GM18520 (cell line): ENCODE measurements around the gene RIC3.

Source experiments
- ATAC-seq: cut with Tn5 transposase; IDR thresholded peaks from one replicate; pipeline ENCODE4 v1.9.1; 2021; ENCODE audit not compliant: unreplicated experiment

The RIC3 gene

DNA sequence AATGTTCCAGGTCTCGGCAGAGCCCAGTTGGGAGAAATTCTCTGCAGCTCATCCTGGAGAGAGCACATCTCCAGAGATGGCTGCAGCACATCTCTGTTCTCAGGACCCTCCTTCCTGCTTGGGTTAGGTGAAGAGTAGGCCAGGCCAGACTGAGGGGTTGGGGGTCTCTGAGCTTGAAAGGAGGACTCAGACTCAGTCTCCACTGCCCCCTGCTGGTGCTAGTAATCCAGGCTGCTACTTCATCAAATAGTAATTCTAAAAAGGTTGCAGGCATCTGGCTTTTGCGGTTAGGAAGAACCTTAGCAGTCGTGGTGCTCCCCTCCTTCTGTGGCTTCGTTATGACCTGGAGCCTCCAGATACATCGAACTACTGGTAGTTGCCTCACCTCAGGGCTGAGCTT is 78.1 kb downstream of the RIC3 start:
- no peak for ATAC-seq

DNA sequence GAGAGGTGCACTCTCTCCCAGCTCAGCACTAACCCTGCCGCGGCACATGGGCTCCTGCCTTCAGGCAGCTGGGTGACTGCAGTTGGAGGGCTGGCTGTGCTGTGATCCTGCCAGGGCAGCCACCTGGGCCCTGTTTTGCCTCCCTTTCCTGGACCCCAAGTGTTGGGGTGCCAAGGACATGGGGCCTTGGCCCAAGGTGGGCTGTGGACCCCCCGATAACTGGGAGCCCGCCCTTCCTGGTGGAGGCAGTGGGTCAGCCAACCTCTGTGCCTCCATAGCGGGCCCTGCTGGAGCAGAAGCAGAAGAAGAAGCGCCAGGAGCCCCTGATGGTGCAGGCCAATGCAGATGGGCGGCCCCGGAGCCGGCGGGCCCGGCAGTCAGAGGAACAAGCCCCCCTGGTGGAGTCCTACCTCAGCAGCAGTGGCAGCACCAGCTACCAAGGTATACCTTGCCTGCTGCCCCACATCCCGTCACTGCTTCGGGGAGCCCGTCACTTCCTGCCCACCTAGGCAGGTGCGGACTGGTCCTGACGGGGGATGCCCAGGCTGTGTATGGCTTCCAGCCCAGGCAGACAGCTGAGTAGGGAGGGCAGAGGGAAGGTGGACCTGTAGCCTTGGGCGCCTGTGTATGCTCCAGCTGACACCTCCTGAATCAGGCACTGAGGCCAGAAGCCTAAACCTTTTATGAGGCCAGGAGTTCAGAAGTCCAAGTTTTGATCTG is 78.9 kb downstream of the RIC3 start:
- ATAC-seq = no peak

DNA sequence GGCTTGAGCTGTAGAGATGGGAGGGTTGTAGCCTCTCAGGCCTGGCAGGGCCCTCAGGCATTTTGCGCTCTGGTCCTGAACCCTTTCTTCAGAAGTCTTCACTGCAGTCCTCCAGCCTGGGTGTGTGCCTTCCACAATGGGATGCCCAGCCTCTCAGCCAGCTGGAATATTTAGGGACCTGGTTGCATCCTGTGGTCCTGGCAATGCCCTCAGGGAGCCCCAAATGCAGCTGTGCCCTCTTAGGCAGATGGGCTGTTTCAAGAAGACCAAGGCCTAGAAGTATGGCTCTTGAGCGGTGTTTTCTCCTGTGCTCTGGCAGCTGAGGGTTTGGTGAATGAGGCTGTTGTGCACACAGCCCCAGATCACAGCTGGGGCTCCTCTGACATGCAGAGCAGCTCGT is 81.1 kb downstream of the RIC3 start:
- ATAC-seq = no peak

DNA sequence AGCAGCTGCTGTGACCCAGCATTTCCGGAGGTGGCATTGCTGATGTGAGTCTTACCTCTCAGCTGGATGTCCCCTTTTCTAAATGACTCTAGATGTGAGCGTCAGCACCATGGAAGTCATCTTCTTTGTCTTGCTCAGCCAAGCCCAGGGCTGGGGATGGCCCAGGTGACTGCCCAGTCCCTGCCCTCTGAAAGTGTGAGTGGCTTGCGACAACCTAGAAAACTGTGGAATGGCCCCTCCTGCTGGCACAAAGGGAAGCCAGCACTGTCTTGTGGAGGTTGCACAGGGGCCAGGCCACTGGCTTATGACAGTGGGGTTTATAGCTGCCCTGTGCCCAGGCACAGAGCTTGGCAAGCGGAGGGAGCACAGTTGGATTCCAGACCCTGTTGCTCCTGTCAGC is 81.6 kb downstream of the RIC3 start:
- peak; percentile 72 for ATAC-seq

DNA sequence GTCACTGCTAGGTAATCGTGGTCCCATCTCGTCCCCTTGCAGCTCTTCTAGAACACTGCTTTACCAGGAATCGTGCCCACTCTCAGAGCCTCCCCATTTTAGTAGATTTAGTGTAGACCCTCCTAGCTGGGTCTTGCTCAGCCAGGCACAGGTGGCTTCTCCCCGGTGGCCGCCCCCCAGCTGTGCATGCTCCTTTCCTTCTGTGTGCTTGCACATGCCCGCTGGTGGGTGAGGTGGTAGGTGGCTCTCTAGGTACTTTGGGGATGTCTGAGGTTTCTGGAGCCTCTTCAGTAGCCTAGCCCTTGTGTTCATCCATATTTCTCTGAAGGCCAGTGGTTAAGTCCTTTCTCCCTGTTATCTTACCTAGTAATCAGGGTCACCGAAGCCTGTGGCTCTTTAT is 82.3 kb downstream of the RIC3 start:
- no peak for ATAC-seq

DNA sequence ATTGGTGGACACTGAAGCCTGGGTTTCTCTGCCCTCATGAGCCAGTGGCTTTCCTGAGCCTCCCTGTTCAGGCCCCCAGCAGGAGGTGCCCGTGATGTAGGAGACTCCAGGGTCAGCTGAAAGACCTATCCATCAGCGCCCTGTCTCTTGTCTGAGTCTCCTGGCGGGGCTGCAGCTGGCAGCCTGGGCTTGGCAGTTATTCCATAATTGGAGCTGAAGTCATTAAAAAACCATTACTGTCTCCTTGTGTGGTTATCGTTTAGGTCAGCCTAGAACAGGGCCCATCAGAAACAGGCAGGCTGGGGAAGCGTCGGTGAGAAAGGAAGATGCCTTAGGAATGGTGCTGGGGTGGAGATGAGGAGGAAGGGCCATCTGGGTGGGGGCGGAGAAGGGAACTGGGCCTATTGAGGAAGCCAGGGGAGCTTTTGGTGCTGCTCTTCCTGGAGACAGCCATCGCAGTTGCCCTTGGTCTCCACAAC is 82.8 kb downstream of the RIC3 start:
- ATAC-seq = no peak

DNA sequence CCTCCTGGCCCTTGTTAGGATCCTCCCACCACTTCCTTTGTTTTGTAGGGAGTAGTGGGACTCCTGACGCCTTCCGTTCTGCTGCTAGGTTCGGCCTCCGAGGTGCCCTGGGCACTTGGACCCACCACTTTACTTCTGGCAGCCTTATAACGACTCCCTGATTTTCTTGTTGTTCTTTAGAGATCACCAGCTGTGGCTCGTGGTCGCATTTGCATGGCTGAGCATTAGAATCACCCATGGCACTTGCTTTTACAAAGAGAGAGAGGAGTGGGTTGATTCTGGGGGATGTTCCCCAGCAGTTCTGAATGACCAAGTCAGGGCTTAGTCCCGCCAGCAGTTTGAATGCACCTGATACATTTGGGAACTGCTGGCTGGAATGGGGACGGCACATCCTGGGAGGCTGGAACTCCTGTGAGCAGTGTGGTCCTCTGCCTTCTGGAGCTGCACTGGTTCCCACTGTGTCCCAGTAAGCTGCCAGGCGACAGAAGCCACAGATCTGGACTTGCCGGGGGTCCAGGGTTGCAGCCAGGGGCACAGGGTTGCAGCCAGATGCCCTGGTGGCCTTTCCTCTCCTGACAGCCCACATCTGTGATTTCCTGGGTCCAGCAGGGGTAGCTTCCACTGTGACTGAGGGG is 83.7 kb downstream of the RIC3 start:
- ATAC-seq = no peak

DNA sequence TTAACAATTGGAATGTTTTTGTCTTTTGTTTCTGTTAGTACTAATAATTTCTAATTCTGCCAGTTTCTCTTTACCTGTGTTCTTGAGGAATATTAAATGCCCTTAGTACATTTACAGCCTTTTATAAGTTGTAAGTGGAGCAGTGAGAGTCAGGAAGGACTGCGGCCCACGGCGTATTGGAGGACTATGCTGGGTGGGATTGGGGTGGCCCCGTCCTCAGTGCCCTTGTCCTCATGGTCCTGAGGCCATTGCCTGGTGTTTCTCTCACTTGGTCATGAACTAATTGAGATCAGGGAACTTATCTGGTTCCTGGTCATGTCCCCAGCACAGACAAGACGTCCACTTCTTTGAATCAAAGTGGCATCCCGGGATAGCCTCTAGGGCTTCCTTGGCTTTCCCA is 84.5 kb downstream of the RIC3 start:
- no peak for ATAC-seq

DNA sequence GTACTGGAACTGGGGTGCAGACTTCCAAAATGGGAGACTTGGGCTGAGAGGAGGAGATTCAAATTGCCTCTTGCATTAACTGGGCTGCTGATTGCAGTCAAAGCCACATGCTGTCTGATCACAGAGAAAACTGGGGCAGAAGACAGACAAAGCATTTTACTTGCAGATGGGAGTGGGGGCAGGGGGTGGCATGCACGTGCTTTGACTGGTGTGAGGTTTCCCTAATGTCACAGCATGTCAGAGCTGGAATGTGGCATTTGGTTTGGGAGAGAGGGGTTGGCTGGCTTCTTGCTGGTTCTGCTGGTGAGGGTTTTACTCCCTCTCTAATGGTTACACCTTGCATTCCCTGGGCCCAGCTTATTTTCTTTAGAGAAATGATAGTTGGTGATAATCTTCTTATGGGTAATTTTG is 84.9 kb downstream of the RIC3 start:
- no peak for ATAC-seq

DNA sequence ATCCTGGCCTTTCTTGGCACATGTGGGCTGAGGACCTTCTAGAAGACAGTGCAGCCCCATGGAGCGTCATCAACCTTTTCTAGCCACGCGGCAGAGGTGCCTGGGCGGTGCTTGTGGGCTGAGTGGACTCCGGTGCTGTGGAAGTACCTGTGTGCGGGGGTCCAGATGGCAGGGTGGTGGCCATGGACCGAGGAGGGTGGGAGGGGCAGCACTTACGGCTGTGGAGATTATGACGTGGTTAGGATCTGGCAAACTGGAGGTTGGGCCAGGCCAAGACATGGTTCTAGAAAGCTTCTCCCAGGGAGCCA is 85.8 kb downstream of the RIC3 start:
- ATAC-seq = no peak

DNA sequence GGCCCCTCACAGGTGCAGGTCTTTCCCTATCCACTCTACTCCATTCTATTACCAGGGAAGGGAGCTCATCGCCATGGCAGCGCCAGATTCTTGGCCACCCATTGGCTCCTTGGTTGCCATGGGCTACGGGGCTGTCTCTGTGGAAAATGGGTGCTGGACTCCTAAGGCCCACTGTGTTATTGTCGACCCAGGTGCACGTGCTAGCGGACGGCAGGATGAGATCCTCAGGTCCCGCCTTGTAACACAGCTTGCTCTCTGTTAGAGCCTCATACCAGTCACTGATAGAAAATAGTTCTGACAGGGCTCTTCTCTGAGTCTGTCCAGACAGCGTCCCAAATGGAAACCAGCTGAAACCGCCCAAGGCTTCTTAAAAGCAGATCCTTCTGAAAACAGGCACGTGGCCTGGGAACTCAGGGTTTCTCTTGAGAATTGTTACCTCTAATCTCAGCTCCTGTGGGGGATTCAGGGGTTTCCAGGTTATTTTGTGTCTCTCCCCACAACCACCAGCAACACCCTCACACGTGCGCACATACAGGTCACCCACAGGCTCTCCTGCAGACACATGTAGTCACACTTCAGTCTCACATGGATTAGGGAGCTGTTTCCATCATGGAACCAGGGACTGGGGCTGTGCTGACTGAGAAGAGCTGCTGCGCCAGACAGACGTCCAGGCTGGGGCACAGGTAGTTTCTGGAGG is 86.3 kb downstream of the RIC3 start:
- ATAC-seq = no peak

DNA sequence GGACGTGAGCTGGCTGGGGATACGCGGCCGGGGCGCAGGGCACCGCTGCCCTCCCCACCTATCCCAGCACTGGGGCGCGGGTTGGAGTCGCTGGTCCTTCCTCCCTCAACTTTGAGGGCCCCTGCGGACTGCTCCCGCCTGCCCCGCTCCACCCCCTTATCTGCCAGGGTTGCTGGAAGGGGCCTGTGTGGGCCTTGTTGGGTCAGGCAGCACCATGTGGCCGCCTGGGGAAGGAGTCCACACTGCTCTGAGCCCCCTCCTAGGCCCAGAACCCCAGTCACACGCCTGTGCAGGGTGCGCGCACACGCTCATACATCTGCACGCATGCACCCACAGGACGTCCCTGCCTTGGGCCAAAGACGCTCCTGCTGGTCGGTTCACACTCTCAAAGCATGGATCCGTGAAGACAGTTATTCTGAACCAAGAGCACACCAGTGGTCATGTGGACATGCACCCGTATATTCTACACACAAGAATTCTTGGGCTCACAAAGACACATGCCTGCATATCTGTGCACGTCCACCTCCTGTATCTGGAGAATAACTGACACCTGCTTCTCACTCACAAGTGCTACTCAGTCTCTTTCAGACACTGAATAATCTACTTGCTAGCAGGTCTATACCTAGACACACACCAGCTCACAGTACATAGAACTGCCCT is 87.1 kb downstream of the RIC3 start:
- no peak for ATAC-seq

DNA sequence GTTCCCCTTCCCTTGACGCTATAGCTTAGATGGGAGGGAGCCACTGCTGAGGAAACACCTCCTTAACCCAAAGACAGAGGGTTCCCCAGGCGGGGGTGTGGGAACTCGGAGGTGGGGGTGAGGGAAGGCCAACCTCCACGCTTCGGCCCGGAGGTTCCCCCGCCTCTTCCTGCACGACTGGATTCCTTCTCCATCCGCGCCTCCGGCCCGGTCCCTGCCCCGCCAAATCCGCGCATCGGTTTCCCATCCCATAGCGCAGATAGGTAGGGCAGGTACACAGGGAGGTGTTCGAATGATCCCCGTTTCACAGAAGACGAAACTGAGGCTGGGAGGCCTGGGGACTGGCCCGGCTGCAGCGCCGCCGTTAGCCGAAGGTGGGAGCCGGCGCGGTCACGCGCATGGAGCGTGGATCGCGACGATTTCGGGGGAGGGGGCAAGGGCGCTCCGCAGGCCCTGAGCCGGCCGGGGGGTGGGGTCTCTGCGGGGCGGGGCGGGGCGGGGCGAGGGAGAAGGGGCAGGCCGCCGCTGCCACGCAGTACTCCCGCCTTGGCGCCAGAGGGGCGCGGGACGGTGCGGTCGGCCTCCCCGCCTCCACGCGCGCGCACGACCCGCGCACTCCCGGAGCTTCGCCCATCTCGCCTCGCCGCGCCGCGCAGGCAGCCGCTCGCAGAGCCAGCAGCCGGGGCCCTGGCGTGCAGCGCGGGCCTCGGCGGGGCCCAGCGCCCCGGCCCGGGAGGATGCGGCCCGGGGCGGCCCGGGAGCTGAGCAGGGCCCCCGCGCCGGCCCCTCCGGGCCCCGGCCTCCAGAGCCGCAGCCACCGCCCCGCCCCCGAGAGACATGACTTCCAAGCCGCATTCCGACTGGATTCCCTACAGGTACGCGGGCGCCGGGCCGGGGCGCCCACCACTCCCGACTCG is 87.9 kb downstream of the RIC3 start, which contains the start of gene TUB:
TUB (plus strand) TSS at position 538 of the 917 bp plus-strand sequence; CDS start at position 838, 300 bp downstream.
- no peak for ATAC-seq

DNA sequence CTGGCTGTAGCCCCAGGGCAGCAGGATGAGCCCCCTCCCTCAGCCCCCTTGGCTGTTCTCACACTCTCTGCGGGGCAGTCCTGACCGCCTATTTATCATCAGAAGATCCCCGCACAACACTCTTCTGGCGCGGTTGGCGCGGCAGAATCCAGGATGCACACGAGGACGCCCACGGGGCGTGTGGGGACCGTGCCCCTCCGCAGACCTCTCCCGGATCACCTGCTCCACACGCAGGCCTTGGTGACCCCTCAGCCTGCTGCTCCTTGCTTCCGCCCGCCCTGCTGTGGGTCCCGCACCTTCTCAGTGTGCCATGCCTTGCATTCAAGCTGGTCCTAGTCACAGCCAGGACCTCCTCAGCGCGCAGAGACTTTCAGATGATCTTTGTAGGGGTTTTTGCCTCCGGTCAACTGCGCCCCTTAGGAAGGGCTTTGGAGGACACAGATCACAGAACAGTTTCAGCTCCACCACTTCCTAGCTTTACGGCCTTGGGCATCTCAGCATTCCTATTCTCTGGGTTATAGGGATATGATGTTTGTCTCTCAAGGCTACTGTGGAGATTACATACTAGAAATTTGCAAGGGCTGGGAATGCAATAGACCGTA is 88.7 kb downstream of the RIC3 start:
- no peak for ATAC-seq

DNA sequence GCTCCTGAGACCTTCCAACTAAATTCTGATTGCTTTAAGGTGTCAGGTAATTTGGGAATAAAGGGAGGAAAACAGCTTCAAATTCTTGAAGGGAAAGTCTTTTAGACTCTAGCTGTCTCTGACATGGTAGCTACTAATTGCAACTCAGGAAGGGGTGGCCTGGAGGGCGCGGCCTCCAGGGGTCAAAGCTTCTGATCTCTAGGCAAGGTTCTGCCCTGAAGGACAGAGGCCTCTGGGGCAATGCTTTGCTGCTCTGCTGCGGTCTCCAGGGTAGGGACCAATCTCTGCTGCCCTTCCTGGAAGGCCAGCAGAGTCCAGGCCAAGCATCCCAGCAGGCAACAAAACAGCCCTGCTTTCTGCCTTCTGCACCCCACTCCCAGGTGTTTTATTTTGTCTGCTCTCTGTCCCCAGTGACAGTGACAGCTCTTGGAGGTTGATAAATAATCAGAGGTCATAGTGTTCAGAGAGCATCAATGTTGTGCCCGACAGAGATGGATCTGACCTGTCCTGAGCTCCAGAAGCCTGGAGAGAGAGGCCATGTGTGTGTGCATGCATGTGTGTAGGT is 89.6 kb downstream of the RIC3 start:
- ATAC-seq = no peak

DNA sequence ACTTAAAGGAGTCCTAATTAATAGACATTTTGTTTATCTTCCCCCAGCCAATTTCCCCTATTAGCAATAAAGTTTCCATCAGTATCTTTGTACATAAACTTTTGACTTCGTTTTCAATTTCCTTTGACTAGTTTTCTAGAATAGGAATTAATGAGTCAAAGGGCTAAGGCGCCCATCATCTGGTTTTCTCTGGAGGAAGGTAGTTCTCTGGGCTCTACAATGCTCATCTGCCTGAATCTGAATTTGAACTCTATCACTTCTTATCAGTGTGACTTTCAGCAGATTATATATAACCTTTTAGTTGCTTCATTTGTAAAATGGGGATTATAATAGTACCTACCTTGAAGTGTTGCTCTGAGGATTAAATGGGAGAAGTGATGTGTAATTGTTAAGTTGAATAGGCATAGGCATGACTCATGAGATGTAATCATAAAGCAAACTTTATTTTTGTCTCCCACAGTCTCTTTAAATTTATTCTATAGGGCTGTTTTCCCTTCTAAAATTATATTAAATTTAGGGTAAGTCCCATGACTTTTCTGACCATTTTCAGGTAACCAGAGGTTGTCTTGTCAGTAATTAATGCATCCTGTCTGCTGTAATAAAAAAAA is 93.6 kb downstream of the RIC3 start:
- ATAC-seq = no peak

DNA sequence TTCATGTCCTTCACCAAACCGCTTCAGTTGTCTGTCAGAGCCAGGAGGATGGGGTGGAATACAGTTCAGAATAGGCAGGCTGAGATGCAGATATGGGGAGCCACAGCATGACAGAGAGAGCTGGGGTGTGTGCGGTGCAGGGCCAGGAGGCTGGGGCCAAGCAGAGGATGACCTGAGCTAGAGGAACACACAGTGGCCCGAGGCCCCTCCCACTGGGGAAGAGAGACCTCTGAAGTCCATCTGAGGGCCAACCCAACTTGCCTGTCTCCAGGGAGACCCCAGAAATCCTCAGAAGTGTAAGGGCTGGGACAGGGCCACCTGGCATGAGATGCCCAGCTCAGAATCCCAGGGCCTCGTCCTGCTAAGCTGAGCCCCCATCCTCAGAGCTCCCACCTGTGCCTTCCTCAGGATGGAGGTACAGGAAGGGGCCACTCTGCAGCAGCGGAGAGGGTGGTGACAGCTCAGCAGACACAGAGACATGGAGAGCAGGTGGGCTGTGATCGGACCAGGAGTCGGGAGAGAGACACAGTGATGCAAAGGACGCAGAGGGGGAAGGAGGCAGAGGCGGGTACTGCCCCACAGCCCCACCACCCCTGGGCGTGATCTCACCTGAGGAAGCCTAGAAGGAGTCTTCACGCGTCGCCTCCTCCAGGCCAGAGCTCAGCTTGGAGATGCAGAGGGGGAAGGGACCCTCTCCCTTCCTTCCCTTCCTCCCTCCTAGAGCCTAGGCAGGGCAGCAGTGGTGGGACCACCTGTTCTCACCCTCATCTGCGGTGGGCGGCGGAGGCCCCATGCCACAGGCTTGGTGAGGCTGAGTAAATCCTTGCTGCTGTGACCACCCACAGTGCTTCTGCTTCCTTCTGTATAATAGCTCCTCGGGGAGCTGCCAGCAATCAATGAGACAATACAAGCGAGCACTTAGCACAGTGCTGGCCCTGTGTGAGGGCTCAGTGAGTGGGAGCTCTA is 96.9 kb downstream of the RIC3 start:
- no peak for ATAC-seq

DNA sequence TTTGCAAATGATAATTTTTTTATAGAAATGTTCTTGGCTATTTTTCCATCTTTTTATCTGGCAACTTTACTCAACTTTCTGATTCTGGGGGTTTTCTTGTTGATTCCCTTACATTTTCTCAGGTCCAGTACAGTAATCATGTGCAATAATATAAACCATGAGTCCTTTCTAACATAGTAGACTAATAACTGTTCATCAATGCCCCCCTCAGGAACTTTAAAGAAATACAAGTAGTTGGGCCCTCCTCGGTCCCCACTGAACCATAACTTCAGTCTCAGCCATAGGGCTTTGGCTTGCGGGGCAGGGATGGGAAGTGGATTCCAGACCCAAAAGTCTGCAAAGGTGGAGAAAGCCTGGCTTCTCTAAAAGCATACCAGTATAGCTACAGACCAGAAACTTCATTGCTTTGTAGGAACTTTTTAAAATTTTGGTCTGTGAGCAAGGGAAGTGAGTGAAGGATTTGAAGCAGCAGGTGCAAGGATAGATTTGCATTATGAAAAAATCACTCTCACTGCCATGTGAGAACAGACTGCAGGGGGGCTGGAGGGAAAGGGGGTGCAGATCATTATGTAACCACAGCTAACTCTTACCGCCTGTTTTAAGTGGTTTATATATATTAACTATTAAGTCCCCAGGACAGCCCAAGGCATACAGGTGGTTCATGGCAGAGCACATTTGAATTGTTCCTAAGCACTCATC is 98.3 kb downstream of the RIC3 start:
- ATAC-seq = no peak
